Smooth muscle cell (in vitro differentiated cells): ENCODE results near the gene DNAJB2. TPM values are rescaled to one million over a fixed set of nuclear protein-coding genes. Genes with fewer than 3 reads are reported as not detected.

ENCODE experiments used
- DNase-seq: peaks from one replicate; lab custom pipeline; 2025; ENCODE audit not compliant: unreplicated experiment; lab: John Stamatoyannopoulos, UW
- H2AFZ ChIP-seq: fragments of 200-600 bp; sonication (generic); 2 replicates; pipeline ENCODE4 v1.6.0; 2016; ENCODE audit warnings: antibody characterized with exemption, low read depth, mild to moderate bottlenecking
- H3F3A ChIP-seq: fragments of 200-600 bp; sonication (generic); 2 replicates; pipeline ENCODE4 v1.6.0; 2017; ENCODE audit warnings: antibody characterized with exemption, low read depth
- H3K27ac ChIP-seq: fragments of 200-600 bp; sonication (generic); 2 replicates; pipeline ENCODE4 v1.5.1; 2016; ENCODE audit warnings: low read depth, mild to moderate bottlenecking
- H3K27me3 ChIP-seq: fragments of 200-600 bp; sonication (generic); 2 replicates; pipeline ENCODE4 v1.6.1; 2016; ENCODE audit warnings: low read depth, mild to moderate bottlenecking
- H3K36me3 ChIP-seq: fragments of 200-600 bp; sonication (generic); 2 replicates; pipeline ENCODE4 v1.5.1; 2016; ENCODE audit warnings: low read depth
- H3K4me1 ChIP-seq: fragments of 200-600 bp; sonication (generic); 2 replicates; pipeline ENCODE4 v1.5.1; 2016; ENCODE audit warnings: low read depth
- H3K4me2 ChIP-seq: fragments of 200-600 bp; sonication (generic); 2 replicates; pipeline ENCODE4 v1.6.0; 2016; ENCODE audit warnings: mild to moderate bottlenecking
- H3K4me3 ChIP-seq: fragments of 200-600 bp; sonication (generic); 2 replicates; pipeline ENCODE4 v1.5.1; 2016; ENCODE audit warnings: mild to moderate bottlenecking
- H3K79me2 ChIP-seq: fragments of 200-600 bp; sonication (generic); 2 replicates; pipeline ENCODE4 v1.6.0; 2016; ENCODE audit warnings: low read depth, mild to moderate bottlenecking
- H3K9ac ChIP-seq: fragments of 200-600 bp; sonication (generic); 2 replicates; pipeline ENCODE4 v1.6.0; 2016; ENCODE audit warnings: low read depth
- H3K9me3 ChIP-seq: fragments of 200-600 bp; sonication (generic); replicated peaks from 2 replicates; pipeline ENCODE4 v1.5.1; 2016; ENCODE audit warnings: low read depth
- H4K20me1 ChIP-seq: fragments of 200-600 bp; sonication (generic); 2 replicates; pipeline ENCODE4 v1.6.0; 2016; ENCODE audit warnings: low read depth
- WGBS: methylation state at CpG from one replicate; pipeline ENCODE4 v1.1.7; 2016; ENCODE audit warnings: low lambda C conversion rate; 5-methylcytosine and 5-hydroxymethylcytosine counted together
- polyA plus RNA-seq: library from polyadenylated mRNA; unstranded; fragments of >200 nt; fragmentation: Nextera tagmentation; extraction: Ambion mirVana; gene quantifications from 2 replicates; pipeline ENCODE4 v1.2.1, GENCODE V29; 2016
- total RNA-seq: library from RNA; depleted of rRNA; stranded (reverse); fragments of >200 nt; gene quantifications from 2 replicates; pipeline ENCODE4 v1.2.3, GENCODE V29; 2014
- TF ChIP-seq, protein P1 (sequence below): fragments of 200-600 bp; sonication (generic); IDR thresholded peaks from 2 replicates; pipeline ENCODE4 v1.5.1; 2017; ENCODE audit warnings: borderline replicate concordance, mild to moderate bottlenecking, antibody characterized with exemption; ENCODE audit not compliant: insufficient read depth, poor library complexity, severe bottlenecking

DNAJB2 gene
- total and polyA plus RNA-seq, 2 experiments from 2014 or later, result 14.3 to 52.4 TPM

DNA sequence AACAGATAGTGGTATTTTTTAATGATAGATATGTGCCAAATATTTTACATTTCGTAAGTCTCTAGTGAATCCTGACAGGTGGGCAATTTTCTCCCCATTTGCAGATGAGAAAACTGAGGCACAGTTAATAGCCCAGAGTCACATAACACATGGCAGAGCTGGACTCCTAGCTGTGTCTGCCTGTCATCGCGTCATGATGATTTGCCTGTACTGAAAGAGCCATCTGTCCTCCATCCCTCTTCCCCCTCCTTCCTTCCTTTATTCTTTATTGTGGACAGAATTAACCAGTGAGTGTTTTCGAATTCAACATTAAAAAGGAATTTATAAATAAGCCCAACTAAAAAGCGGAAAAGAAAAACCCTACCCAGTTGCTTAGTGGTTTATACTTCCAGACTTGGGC lies 3.2 kb downstream of the DNAJB2 start:
- TF ChIP-seq, protein P1, sequence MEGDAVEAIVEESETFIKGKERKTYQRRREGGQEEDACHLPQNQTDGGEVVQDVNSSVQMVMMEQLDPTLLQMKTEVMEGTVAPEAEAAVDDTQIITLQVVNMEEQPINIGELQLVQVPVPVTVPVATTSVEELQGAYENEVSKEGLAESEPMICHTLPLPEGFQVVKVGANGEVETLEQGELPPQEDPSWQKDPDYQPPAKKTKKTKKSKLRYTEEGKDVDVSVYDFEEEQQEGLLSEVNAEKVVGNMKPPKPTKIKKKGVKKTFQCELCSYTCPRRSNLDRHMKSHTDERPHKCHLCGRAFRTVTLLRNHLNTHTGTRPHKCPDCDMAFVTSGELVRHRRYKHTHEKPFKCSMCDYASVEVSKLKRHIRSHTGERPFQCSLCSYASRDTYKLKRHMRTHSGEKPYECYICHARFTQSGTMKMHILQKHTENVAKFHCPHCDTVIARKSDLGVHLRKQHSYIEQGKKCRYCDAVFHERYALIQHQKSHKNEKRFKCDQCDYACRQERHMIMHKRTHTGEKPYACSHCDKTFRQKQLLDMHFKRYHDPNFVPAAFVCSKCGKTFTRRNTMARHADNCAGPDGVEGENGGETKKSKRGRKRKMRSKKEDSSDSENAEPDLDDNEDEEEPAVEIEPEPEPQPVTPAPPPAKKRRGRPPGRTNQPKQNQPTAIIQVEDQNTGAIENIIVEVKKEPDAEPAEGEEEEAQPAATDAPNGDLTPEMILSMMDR, result no peak
- H3K4me2 ChIP-seq, result no peak overlapping the region
- DNase-seq, result no peak
- H3K27ac ChIP-seq, result no peak overlapping the region
- H4K20me1 ChIP-seq, result no peaks in the 10 kb centered on the region
- no peaks in the 10 kb centered on the region for H3K79me2 ChIP-seq
- H3K4me1 ChIP-seq, result peaks cover 15% of the 10 kb centered on the region
- no peak overlapping the region for H3K9ac ChIP-seq
- WGBS, result 95% methylated on average over 5 of the region's 5 CpGs
- H3F3A ChIP-seq, result peaks cover 12% of the 10 kb centered on the region
- no peaks in the 10 kb centered on the region for H3K36me3 ChIP-seq
- H3K4me3 ChIP-seq, result no peak overlapping the region
- no peak overlapping the region for H2AFZ ChIP-seq
- H3K27me3 ChIP-seq, result no peaks in the 10 kb centered on the region
- no peaks in the 10 kb centered on the region for H3K9me3 ChIP-seq

DNA sequence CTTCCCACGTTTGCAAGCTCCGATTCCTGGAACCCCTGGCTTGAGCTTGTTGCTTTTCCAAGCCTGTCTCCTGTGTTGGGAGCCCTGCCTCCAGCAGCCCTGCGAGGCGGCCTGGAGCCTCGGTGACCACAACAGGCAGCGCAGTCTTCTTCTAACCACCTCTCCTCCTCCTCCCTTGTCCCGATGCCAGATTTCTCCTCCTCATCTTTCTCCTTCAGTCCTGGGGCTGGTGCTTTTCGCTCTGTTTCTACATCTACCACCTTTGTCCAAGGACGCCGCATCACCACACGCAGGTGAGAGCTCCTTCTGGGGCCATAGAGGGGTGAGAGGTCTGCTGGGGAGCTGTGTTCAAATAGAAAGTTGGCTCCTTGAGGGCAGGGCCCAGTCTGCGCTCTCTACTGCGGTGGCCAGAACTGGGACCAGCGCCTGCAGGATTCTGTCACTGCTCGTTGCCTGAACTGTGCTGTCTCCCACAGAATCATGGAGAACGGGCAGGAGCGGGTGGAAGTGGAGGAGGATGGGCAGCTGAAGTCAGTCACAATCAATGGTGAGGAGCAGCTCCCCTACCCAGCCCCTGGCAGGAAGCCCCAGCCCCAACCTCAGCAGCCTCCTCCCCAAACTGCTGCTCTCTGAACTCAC lies 3.9 kb downstream of the DNAJB2 start:
- Histone ChIP-seq H3K4me1 (peaks cover 11% of the 10 kb centered on the region), H4K20me1 (no peaks in the 10 kb centered on the region), H3K27ac (no peak overlapping the region), H3K4me3 (no peak overlapping the region), H3K36me3 (no peaks in the 10 kb centered on the region), H2AFZ (no peak overlapping the region), H3K9ac (no peak overlapping the region), H3K79me2 (no peaks in the 10 kb centered on the region), H3F3A (peaks cover 11% of the 10 kb centered on the region), H3K4me2 (no peak overlapping the region), H3K27me3 (no peaks in the 10 kb centered on the region), H3K9me3 (no peaks in the 10 kb centered on the region)
- TF ChIP-seq, protein P1, result no peak
- 97% methylated on average over 17 of the region's 17 CpGs for WGBS
- no peak for DNase-seq

DNA sequence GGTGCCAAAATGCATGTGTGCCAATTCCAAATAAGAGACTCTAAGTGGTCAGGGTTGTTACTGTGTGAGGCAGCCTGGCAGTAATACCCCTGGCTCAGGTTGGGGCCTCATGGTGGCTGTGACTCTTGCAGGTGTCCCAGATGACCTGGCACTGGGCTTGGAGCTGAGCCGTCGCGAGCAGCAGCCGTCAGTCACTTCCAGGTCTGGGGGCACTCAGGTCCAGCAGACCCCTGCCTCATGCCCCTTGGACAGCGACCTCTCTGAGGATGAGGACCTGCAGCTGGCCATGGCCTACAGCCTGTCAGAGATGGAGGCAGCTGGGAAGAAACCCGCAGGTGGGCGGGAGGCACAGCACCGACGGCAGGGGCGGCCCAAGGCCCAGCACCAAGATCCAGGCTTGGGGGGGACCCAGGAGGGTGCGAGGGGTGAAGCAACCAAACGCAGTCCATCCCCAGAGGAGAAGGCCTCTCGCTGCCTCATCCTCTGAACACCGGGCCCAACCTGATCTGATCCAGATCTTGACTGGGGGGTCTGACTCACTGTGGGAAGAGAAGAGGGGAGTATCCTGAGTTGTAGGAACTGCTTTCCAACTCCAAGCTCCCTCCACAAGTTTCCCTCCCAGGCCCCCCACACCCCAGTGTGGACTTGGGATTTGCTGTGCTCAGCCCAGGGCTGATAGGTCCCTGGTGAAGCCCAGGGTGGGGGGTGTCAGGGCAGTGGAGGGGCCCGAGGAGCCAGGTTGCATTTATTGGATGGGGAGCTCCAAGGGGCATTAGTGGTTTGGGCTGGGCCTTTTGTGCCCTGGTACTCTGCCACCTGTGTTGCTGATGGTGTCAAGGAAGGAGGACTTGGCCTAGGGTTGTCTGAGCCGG lies 5.6 kb downstream of the DNAJB2 start:
- H3K9ac ChIP-seq, result no peak overlapping the region
- WGBS, result 95% methylated on average over 16 of the region's 16 CpGs
- TF ChIP-seq, protein P1, result no peak
- no peaks in the 10 kb centered on the region for H4K20me1 ChIP-seq
- H3K9me3 ChIP-seq, result no peaks in the 10 kb centered on the region
- peaks cover 4% of the 10 kb centered on the region for H3K4me1 ChIP-seq
- DNase-seq, result no peak
- H3K4me3 ChIP-seq, result no peak overlapping the region
- no peaks in the 10 kb centered on the region for H3K36me3 ChIP-seq
- peaks cover 4% of the 10 kb centered on the region for H3F3A ChIP-seq
- no peaks in the 10 kb centered on the region for H3K79me2 ChIP-seq
- no peak overlapping the region for H3K4me2 ChIP-seq
- H2AFZ ChIP-seq, result no peak overlapping the region
- no peak overlapping the region for H3K27ac ChIP-seq
- no peaks in the 10 kb centered on the region for H3K27me3 ChIP-seq
